ENCODE measurements around the gene FAM120AOS. TPM values are rescaled to one million over a fixed set of nuclear protein-coding genes. Genes with fewer than 3 reads are reported as not detected.

Gene FAM120AOS
- total RNA-seq, 1 experiment from 2014 or later = 31.2 TPM

- ChIA-PET CTCF (no interaction called here), POLR2A (no interaction called here), RAD21 (ENCODE audit: low non-redundant PET in 1 of 2, low total read pairs in 2 of 2, uncharacterized antibody in 2 of 2, unreplicated experiment in 2 of 2) (no interaction called here)
- Histone ChIP-seq H3K79me2 (ENCODE audit: insufficient read depth, low read length) (peaks cover 95% of the 10 kb centered on the region), H3K9me2 (ENCODE audit: insufficient read depth) (no peaks in the 10 kb centered on the region), H3K4me1 (ENCODE audit: control insufficient read depth in 1 of 2, insufficient read depth in 2 of 2, low read length in 2 of 2) (no peaks in the 10 kb centered on the region), H3K4me3 (replicated peaks in 1 of 2; ENCODE audit: low read depth in 1 of 2, low read length in 2 of 2) (no peak overlapping the region), H3K27me3 (ENCODE audit: insufficient read depth, low read length) (no peaks in the 10 kb centered on the region), H3K36me3 (ENCODE audit: control insufficient read depth in 1 of 2, insufficient read depth in 2 of 2, low read length in 2 of 2) (peaks cover 0 to 7% of the 10 kb centered on the region in 2 experiments; a peak in 3 of 4 replicates), H3K4me2 (ENCODE audit: low read length) (no peak overlapping the region), H3K9ac (ENCODE audit: low read length) (no peak overlapping the region), H2AFZ (ENCODE audit: low read depth, low read length, poor library complexity, severe bottlenecking) (no peak overlapping the region), H3K9me3 (ENCODE audit: control insufficient read depth in 1 of 2, insufficient read depth in 1 of 2, low read depth in 1 of 2, low read length in 2 of 2) (no peaks in the 10 kb centered on the region), H3K27ac (ENCODE audit: low read depth, low read length) (no peak overlapping the region), H4K20me1 (ENCODE audit: insufficient read depth) (peaks cover 20% of the 10 kb centered on the region; the same call in 1 of the 2 replicates)
- TF ChIP-seq TCF7L2 (IDR thresholded peaks at IDR 0.05; ENCODE audit: borderline replicate concordance, extremely low read depth, insufficient read depth, insufficient read length) (no peak), EZH2 (IDR thresholded peaks at IDR 0.05) (no peak), MAX (IDR thresholded peaks at IDR 0.05) (no peak), CTCF (IDR thresholded peaks at IDR 0.05 in 2 of 3, conservative IDR thresholded peaks at IDR 0.05 in 1 of 3; ENCODE audit: borderline replicate concordance in 1 of 3, insufficient read depth in 1 of 3, low read depth in 2 of 3, low read length in 2 of 3) (no peak), FOSL1 (IDR thresholded peaks at IDR 0.05; ENCODE audit: low read depth) (no peak), SP1 (IDR thresholded peaks at IDR 0.05; ENCODE audit: low read depth) (no peak), EGR1 (IDR thresholded peaks at IDR 0.05; ENCODE audit: low read depth) (no peak), POLR2AphosphoS5 (IDR thresholded peaks at IDR 0.05; ENCODE audit: low read depth, low read length) (no peak), ZBTB33 (IDR thresholded peaks at IDR 0.05; ENCODE audit: extremely low read depth, insufficient replicate concordance, low read length) (no peak), CEBPB (IDR thresholded peaks at IDR 0.05; ENCODE audit: low read depth) (no peak), ELF1 (IDR thresholded peaks at IDR 0.05; ENCODE audit: borderline replicate concordance, low read depth) (no peak), POLR2A (IDR thresholded peaks at IDR 0.05; ENCODE audit: borderline replicate concordance, extremely low read depth, insufficient read depth, insufficient read length) (no peak)
- DNase-seq (ENCODE audit: low read depth, low spot score) (no peak), ATAC-seq (no peak)
- no TSS peak for BruUV-seq (replicated peaks)
- intact Hi-C loops (cut with micrococcal nuclease) = no loop called here
Measured at GRCh38 chr9:93480262-93480661, 26.9 kb upstream of the FAM120AOS start.

All from HCT116 (cell line).